ENCODE data around the gene ZSWIM1.
"Not testable (repeated sequence)": the region's sequence is repeated elsewhere in the genome, so short reads cannot be mapped to it uniquely, and the experiment has no call there.

Gene ZSWIM1

DNA sequence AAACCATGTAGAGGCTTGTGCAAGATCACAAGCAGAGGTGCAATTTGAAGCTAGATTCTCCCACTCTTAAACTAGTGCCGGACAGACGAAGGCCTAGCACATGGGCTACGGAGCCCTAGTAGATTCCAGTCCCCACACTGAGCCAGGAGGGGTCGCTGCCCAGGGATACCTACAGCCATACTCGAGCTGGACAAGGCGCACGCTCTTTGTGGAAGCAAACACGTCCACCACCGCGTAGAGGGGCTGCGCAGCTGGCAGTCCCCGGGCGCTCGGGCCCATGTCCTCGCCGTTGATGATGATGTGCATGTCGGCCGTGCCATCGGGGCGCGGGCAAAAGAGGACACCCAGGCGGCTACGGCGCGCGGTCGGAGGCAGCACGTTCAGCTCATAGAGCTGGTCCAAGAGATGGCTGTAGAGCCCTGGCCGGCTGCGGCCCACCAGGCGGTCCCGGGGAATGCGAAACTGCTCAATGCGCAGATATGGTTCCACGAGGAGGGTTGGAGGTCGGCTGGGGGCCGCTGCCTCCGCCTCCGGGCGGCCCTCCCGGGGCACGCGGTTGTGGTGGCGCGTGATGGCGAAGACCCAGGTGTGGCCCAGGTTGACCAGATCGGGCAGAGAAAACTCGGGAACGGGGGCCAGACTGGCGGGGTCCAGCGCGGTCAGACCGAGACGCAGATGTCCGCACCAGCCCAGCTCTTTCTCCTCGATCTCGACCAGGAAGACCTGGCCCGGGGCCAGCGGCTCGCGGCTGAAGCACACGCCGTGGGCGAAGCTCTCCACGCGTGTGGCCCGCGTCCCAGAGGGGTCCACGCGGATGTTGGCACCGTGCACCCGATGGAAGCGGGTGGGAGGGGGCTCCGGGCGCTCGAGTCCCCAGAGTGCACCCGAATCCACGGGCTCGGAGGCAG is 9.3 kb downstream of the ZSWIM1 start:
- peak; percentile 48 for DNase-seq

DNA sequence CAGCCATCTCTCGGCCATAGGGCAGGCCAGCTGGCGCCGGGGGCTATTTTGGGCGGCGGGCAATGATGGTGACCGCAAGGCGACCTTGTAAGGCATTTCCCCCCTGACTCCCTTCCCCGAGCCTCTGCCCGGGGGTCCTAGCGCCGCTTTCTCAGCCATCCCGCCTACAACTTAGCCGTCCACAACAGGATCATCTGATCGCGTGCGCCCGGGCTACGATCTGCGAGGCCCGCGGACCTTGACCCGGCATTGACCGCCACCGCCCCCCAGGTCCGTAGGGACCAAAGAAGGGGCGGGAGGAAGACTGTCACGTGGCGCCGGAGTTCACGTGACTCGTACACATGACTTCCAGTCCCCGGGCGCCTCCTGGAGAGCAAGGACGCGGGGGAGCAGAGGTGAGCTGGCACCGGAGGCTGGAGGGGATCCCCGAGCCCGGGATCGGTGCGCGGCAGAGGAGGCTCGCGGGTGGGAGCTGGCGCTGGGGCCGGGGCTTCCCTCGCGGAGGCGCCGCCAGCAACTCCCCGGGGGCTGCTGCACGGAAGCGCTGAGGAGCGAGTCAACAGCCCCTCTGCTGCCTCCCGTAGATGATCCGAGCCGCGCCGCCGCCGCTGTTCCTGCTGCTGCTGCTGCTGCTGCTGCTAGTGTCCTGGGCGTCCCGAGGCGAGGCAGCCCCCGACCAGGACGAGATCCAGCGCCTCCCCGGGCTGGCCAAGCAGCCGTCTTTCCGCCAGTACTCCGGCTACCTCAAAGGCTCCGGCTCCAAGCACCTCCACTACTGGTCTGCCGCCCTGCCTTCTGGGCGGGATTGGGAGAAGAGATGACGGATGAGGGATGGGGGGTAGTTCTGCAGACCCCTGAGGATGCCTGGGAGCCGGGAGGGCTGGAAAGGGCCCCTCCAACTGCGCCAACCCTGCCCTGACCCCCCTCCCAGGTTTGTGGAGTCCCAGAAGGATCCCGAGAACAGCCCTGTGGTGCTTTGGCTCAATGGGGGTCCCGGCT is 10.3 kb downstream of the ZSWIM1 start, which contains the start of the genes CTSA and NEURL2:
Gene CTSA, plus strand, starts transcription at position 351 of the 999 bp plus-strand sequence. Its CDS starts 234 bp downstream, at position 585.
Gene NEURL2, minus strand, starts transcription at position 224 of the 999 bp plus-strand sequence. Its CDS starts 217 bp downstream, at position 7.
- peak; percentile 84 for DNase-seq

- no peak for DNase-seq
Measured at GRCh38 chr20:45892049-45892825, 11.2 kb downstream of the ZSWIM1 start.

GRCh38 chr20:45892828-45893500 is 11.9 kb downstream of the ZSWIM1 start:
- peak; percentile 26 for DNase-seq

- DNase-seq: no peak
Measured at GRCh38 chr20:45893831-45894230, 12.8 kb downstream of the ZSWIM1 start.

DNA sequence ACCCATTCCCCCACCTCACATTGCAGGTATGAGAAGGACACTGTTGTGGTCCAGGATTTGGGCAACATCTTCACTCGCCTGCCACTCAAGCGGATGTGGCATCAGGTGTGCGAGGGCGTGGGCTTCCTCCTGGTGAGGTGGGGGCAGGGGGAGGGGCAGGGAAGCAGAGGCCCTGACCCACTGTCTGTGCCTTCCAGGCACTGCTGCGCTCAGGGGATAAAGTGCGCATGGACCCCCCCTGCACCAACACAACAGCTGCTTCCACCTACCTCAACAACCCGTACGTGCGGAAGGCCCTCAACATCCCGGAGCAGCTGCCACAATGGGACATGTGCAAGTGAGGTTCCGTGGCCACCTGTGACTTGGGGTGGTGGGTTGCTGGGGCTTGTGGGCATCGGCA is 13.8 kb downstream of the ZSWIM1 start:
- no peak for DNase-seq

DNA sequence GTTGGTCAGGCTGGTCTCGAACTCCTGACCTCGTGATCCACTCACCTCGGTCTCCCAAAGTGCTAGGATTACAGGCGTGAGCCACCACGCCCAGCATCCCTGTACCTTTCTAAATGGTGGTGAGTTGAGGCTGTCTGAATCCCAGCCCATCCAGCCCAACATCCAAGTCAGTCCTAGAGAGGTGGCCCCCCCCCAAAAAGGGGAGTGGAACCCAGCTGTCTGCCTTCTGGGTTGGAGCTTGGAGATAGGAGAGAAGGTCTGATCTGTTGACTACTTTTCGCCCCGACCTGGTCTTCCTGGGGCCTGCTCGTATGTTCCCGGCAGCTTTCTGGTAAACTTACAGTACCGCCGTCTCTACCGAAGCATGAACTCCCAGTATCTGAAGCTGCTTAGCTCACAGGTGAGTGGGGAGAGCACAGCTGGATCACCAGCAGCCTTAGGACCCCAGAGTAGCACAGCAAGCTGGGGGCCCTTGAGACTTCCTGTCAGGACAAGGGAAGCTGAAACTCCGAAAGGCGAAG is 15.7 kb downstream of the ZSWIM1 start:
- no peak for DNase-seq

GRCh38 chr20:45897289-45897688 is 16.3 kb downstream of the ZSWIM1 start:
- no peak for DNase-seq

DNA sequence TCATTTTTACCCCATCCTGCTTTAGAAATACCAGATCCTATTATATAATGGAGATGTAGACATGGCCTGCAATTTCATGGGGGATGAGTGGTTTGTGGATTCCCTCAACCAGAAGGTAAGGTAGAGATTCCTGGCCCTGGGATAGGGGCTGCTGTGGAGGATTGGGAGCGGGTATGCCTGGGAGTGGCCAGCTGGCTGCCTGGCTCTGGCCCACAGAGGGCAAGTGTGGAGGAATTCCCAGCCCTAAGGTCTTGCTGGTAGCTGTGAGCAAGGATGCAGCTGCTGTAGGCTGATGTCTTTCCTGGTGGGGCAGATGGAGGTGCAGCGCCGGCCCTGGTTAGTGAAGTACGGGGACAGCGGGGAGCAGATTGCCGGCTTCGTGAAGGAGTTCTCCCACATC is 16.7 kb downstream of the ZSWIM1 start:
- DNase-seq: no peak

GRCh38 chr20:45898285-45898684 is 17.3 kb downstream of the ZSWIM1 start:
- DNase-seq: no peak

DNA sequence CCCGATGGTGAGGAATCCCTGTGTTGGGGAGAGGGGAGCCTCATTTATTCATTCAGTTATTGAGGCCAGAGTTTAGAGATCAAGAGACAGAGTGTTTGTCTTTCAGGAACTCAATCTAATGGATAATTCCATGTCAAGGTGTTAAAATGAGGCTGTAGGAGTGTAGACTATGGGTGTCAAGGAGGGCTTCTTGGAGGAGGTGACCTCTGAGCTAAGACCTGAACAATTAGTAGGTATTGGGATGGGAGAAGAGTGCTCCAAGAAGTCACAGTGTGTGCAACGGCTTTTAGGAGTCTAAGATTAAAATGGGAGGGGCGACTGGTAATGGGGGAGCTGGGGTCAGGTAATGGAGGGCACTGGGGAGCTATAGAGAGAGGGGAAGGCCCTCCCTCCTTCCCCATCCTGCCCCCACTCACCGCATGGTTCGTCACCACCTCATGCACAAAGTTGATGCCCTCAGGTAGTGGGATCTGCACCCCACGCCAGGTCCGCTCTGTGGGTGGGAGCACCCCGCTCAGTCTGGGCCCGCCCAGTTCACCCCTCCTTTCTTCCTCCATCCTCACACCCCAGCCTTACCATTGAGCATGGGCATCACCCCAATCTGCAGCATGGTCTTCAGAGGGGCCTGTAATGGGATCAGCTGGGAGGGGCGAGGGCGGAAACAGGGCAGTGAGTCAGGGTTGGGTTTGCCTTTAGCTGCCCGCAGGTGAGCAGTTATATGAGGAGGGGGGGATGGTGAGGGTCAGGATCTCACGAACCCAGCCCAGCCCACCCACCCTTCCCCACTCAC is 18.2 kb downstream of the ZSWIM1 start:
- no peak for DNase-seq

DNA sequence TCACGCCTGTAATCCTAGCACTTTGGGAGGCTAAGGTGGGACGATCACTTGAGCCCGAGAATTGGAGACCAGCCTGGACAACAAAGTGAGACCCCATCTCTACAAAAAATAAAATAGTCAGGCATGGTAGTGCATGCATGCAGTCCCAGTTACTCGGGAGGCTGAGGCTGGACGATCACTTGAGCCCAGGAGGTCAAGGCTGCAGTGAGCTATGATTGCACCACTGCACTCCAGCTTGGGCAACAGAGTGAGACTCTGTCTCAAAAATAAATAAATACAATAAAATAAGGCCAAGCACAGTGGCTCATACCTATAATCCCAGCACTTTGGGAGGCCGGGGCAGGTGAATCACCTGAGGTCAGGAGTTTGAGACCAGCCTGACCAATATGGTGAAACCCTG is 20.3 kb downstream of the ZSWIM1 start:
- not testable (repeated sequence) for DNase-seq

DNA sequence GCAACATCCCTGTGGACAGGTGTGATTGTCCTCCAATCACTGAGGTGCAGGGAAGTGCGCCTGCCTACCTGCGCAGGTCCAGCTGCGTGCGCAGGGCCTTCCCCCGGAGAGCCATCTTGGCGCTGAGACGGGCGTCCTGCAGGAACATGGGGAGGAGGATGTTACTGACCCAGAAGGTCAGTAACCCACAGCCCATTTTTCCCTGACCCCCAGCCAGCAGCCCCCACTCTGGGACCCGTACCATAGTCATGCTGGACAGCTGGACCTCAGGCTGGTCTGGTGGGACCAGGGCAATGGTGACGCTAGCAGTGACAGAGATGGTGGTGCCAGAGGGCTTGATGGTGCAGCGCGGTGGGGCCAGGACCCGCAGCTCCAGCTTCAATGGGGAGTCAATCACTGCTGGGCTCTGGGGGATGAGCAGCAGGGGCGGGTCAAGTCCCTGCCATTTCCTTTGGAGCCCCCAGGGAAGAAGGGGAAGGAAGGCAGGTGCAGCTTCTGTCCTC is 21.2 kb downstream of the ZSWIM1 start:
- no peak for DNase-seq

DNA sequence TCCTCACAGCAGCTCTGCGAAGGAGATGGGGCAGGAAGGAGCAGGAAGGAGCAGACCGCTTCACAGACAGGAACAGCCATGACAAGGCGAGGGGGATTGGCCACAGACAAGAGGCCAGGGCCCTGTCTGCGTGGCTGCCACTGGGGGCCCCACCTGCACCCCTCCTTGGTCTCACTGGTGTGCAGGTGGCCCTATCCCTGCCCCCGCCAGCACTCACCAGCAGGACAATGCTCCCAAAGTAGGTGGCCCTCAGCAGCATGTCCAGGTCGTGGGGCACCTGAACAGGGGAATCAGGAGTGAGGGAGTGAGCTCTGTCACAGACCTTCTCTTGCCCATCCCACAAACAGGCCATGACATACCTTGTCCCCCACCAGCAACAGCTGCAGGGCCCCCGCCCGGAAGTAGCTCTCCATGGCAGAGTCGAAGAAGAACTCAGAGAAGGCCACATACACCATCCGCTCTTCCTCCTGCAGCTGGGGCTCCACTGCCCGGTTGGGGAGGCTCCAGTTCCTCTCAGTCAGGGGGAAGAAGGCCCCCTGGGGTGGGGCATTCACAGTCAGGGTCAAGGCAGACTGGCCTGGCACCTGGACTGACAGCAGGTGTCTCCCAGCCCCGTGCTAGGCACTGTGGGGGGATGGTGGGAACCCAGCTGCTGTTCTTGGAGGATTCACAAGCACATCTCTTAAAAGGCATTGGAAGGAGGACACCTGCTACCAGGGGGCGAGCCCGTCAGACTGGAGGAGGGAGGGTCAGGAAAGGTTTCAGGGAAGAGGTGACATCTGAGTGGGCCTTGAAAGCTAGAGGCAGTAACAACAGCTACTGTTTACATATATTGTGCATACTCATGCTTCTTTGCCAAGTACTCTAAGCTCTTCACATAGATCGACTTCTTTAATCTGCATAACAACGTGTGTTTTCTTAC is 23.8 kb downstream of the ZSWIM1 start:
- DNase-seq: no peak

DNA sequence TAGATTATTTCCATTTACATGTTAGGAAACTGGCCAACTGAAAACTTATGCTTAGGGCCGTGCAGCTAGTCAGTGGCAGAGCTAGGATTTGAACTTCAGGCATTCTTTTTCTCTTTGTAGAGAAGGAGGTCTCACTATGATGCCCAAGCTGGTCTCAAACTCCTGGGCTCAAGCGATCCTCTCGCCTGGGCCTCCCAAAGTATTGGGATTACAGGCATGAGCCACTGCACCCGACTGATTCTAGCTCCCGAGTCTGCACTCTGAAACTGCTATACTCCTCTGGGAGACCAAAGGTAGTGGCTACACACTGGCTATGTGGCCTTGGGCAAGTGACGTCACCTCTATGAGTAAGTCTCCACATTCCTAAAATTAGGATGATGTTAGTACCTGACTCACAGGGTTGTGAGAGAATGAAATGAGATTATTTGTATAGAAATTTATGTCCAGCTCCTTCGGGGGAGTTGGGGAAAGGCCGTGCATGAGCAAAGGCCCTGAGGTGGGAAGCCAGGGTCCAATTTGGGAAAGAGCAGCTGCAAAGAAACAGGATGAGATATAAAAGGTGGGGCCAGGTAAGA is 24.6 kb downstream of the ZSWIM1 start:
- DNase-seq: no peak

DNA sequence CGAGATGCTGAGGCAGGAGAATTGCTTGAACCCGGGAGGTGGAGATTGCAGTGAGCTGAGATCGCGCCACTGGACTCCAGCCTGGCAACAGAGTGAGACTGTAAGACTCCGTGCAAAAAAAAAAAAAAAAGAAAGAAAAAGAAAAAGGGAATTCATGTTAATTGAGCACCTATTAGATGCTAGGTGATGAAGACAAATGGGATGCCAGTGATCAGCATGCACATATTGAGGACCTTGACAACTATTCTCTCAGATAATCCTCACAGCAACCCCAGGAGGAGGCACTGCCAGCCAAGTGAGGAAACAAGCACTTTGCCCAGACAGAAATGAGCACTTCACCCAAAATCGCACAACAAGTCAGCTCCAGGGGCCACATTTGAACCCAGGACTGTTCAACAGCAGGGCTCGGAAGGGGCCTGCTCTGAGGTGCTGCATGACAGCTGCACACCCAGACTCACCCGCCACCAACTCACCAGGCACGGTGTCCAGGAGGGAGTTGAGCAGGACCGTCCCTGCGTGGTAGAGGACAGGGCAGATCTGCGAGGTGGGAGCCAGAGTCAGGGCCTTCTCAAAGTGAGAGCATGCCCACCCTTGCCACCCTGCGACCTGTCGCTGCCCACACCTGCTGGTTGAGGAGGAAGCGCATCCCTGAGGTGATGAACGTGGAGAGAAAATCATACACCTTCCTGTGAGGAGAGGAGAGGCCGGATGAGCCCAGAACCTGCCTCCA is 26.4 kb downstream of the ZSWIM1 start:
- no peak for DNase-seq

- no peak for DNase-seq
Measured at GRCh38 chr20:45908084-45908483, 27.1 kb downstream of the ZSWIM1 start.

GRCh38 chr20:45909336-45909808 is 28.3 kb downstream of the ZSWIM1 start:
- DNase-seq: no peak
